ENCODE data around the gene CLEC11A. TPM values are rescaled to one million over a fixed set of nuclear protein-coding genes. Genes with fewer than 3 reads are reported as not detected.

The CLEC11A gene, protein sequence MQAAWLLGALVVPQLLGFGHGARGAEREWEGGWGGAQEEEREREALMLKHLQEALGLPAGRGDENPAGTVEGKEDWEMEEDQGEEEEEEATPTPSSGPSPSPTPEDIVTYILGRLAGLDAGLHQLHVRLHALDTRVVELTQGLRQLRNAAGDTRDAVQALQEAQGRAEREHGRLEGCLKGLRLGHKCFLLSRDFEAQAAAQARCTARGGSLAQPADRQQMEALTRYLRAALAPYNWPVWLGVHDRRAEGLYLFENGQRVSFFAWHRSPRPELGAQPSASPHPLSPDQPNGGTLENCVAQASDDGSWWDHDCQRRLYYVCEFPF
- 37.3 TPM for total RNA-seq (ENCODE audit: unreplicated experiment)
- long read RNA-seq, transcript CLEC11A-201 (4 exons, 1,419 nt): major isoform, 21 of 32 reads
- long read RNA-seq, partial matches to known transcripts: 6 of 32 reads
- long read RNA-seq, other reads (novel, unspliced or antisense): 5 of 32 reads

- DNase-seq (ENCODE audit: low spot score): no peak
- peaks cover 24% of the 10 kb centered on the region for H3K9me3 Mint-ChIP-seq (ENCODE audit: unreplicated experiment)
- H3K27me3 Mint-ChIP-seq (ENCODE audit: unreplicated experiment): peaks cover 19% of the 10 kb centered on the region
Measured at GRCh38 chr19:50723069-50723468, at the start of gene CLEC11A. CLEC11A (plus strand) TSS chr19:50723364; CDS start chr19:50723526, 162 bp downstream.

DNA sequence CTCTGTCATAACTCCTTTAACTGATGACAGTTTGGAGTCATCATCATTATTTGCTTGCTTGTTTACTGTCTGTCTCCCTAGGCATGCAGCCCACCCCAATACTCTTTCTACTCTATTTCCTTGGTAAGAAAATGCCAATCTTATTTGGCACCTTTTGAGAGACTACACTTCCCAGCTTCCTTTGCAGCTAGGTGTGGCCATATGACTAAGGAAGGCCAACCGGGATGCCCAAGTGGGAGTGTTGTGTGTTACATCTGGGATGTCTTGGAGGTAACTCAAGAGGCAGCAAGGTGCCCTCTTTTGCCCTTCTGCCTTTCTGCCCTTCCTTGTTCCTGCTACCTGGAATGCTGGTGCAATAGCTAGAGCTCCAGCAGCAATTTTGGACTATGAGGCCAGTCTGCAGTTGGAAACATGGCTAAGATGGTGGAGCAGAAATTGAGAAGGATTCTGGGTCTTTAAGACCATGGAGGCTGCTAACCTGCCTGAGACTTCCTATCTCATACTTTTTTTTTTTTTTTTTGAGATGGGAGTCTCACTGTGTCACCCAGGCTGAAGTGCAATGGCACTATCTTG lies 46.5 kb upstream of the CLEC11A start:
- TF ChIP-seq, protein P1, sequence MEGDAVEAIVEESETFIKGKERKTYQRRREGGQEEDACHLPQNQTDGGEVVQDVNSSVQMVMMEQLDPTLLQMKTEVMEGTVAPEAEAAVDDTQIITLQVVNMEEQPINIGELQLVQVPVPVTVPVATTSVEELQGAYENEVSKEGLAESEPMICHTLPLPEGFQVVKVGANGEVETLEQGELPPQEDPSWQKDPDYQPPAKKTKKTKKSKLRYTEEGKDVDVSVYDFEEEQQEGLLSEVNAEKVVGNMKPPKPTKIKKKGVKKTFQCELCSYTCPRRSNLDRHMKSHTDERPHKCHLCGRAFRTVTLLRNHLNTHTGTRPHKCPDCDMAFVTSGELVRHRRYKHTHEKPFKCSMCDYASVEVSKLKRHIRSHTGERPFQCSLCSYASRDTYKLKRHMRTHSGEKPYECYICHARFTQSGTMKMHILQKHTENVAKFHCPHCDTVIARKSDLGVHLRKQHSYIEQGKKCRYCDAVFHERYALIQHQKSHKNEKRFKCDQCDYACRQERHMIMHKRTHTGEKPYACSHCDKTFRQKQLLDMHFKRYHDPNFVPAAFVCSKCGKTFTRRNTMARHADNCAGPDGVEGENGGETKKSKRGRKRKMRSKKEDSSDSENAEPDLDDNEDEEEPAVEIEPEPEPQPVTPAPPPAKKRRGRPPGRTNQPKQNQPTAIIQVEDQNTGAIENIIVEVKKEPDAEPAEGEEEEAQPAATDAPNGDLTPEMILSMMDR (IDR thresholded peaks at IDR 0.05; ENCODE audit: unreplicated experiment): no peak
- Mint-ChIP-seq H3K4me1 (ENCODE audit: unreplicated experiment) (no peaks in the 10 kb centered on the region), H3K36me3 (ENCODE audit: low read depth, unreplicated experiment) (peaks cover 24% of the 10 kb centered on the region), H3K27ac (ENCODE audit: unreplicated experiment) (no peak overlapping the region), H3K27me3 (ENCODE audit: unreplicated experiment) (peaks cover 17% of the 10 kb centered on the region), H3K4me3 (ENCODE audit: unreplicated experiment) (no peak overlapping the region), H3K9me3 (ENCODE audit: unreplicated experiment) (peaks cover 49% of the 10 kb centered on the region)
- no peak for DNase-seq (ENCODE audit: low spot score)

More at GRCh38 chr19:50723069-50723468, at the start of gene CLEC11A:
- H3K36me3 Mint-ChIP-seq (ENCODE audit: low read depth, unreplicated experiment): peaks cover 18% of the 10 kb centered on the region
- peak within 1 kb of the TSS; percentile 59 for H3K4me3 Mint-ChIP-seq (ENCODE audit: unreplicated experiment)
- H3K27ac Mint-ChIP-seq (ENCODE audit: unreplicated experiment): peak within 1 kb of the TSS; percentile 17
- no peaks in the 10 kb centered on the region for H3K4me1 Mint-ChIP-seq (ENCODE audit: unreplicated experiment)
- TF ChIP-seq, protein P1 (IDR thresholded peaks at IDR 0.05; ENCODE audit: unreplicated experiment): no peak

DNA sequence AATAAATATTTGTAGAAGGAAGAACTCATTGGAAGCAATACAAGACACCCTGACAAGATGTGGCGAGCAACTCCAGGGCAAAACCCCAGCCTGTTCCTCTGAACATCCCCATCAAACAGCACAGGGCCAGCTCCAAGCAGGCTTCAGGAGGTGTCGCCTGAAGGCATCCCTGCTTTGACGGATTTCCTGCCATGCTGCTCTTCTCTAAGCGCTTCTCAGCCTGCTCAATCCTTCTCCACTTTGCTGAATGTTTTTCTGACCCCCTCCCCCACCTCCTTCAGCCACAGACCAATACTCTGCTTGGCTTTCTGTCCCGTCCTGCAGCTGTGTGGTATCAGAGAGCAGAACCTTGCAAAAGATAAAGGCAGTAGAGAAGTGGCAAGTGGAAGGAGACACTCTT lies 45.5 kb upstream of the CLEC11A start:
- H3K4me1 Mint-ChIP-seq (ENCODE audit: unreplicated experiment): no peaks in the 10 kb centered on the region
- H3K27ac Mint-ChIP-seq (ENCODE audit: unreplicated experiment): no peak overlapping the region
- H3K4me3 Mint-ChIP-seq (ENCODE audit: unreplicated experiment): peak overlapping the region; percentile 9
- peaks cover 25% of the 10 kb centered on the region for H3K36me3 Mint-ChIP-seq (ENCODE audit: low read depth, unreplicated experiment)
- DNase-seq (ENCODE audit: low spot score): no peak
- H3K27me3 Mint-ChIP-seq (ENCODE audit: unreplicated experiment): peaks cover 17% of the 10 kb centered on the region
- peaks cover 50% of the 10 kb centered on the region for H3K9me3 Mint-ChIP-seq (ENCODE audit: unreplicated experiment)
- TF ChIP-seq, protein P1 (IDR thresholded peaks at IDR 0.05; ENCODE audit: unreplicated experiment): no peak

- TF ChIP-seq, protein P1 (IDR thresholded peaks at IDR 0.05; ENCODE audit: unreplicated experiment): no peak
- Mint-ChIP-seq H3K36me3 (ENCODE audit: low read depth, unreplicated experiment) (peaks cover 25% of the 10 kb centered on the region), H3K27ac (ENCODE audit: unreplicated experiment) (no peak overlapping the region), H3K9me3 (ENCODE audit: unreplicated experiment) (peaks cover 52% of the 10 kb centered on the region), H3K4me3 (ENCODE audit: unreplicated experiment) (no peak overlapping the region), H3K27me3 (ENCODE audit: unreplicated experiment) (peaks cover 14% of the 10 kb centered on the region), H3K4me1 (ENCODE audit: unreplicated experiment) (no peaks in the 10 kb centered on the region)
- no peak for DNase-seq (ENCODE audit: low spot score)
Measured at GRCh38 chr19:50678323-50678722, 44.8 kb upstream of the CLEC11A start.

Measured in endothelial cell (in vitro differentiated cells).